Transverse colon (tissue), 4 donors: ENCODE data around the gene RXRG.

ENCODE experiments used
- EP300 ChIP-seq: sonication (generic); formaldehyde crosslinking; IDR thresholded peaks from one replicate; pipeline ENCODE4 v1.6.1; 2017; ENCODE audit warnings: antibody characterized with exemption, low read depth
- POLR2A ChIP-seq: fragments of 450-650 bp; IDR thresholded peaks from one replicate; pipeline ENCODE4 v1.6.1; 2016; ENCODE audit warnings: antibody characterized with exemption, mild to moderate bottlenecking, moderate library complexity
- POLR2AphosphoS5 ChIP-seq, 3 donors: sonication (generic); formaldehyde crosslinking; IDR thresholded peaks; one replicate each; pipeline ENCODE4 v1.6.1; 2016; ENCODE audit warnings: antibody characterized with exemption in 3 of 3
- TF ChIP-seq, protein P1 (sequence below), 5 experiments: fragments of 200-600 bp in 3 of 5; fragments of 450-650 bp in 2 of 5; sonication (generic) in 3 of 5; IDR thresholded peaks; 1 replicate in 2 of 5; 2 replicates in 3 of 5; pipeline ENCODE4 v1.5.1; 2016 to 2017; ENCODE audit warnings: antibody characterized with exemption in 5 of 5, inconsistent platforms in 3 of 5, mild to moderate bottlenecking in 2 of 5, moderate library complexity in 1 of 5

DNA sequence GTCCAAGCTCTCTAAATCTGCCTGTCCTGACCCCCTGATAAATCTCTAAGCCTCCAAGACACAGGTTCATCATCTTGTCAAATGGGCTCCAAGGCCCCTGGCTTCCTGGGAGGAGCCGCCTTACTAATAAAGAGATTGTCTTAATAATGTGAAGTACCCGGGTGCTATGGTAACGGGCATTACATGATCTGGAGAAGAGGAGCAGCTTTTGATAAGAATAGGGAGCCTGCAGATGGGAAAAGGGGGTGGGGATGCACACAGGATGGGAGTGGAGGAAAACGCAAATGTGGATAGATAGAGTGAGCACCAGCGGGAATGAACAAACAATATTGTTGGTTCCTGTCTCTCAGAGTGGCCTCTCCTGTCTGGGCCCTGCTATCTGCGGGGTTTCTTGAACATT is 11.9 kb upstream of the RXRG start:
- TF ChIP-seq, protein P1, sequence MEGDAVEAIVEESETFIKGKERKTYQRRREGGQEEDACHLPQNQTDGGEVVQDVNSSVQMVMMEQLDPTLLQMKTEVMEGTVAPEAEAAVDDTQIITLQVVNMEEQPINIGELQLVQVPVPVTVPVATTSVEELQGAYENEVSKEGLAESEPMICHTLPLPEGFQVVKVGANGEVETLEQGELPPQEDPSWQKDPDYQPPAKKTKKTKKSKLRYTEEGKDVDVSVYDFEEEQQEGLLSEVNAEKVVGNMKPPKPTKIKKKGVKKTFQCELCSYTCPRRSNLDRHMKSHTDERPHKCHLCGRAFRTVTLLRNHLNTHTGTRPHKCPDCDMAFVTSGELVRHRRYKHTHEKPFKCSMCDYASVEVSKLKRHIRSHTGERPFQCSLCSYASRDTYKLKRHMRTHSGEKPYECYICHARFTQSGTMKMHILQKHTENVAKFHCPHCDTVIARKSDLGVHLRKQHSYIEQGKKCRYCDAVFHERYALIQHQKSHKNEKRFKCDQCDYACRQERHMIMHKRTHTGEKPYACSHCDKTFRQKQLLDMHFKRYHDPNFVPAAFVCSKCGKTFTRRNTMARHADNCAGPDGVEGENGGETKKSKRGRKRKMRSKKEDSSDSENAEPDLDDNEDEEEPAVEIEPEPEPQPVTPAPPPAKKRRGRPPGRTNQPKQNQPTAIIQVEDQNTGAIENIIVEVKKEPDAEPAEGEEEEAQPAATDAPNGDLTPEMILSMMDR (IDR thresholded peaks at IDR 0.05): no peak
- TF ChIP-seq POLR2AphosphoS5 (IDR thresholded peaks at IDR 0.05) (no peak), EP300 (no peak), POLR2A (no peak)
